Measurements from ENCODE around the gene EP300. TPM values are rescaled to one million over a fixed set of nuclear protein-coding genes. Genes with fewer than 3 reads are reported as not detected.
"Not testable (repeated sequence)": the region's sequence is repeated elsewhere in the genome, so short reads cannot be mapped to it uniquely, and the experiment has no call there.

EP300 gene
- total RNA-seq, 2 donors from 2014 or later = 168 to 174 TPM

DNA sequence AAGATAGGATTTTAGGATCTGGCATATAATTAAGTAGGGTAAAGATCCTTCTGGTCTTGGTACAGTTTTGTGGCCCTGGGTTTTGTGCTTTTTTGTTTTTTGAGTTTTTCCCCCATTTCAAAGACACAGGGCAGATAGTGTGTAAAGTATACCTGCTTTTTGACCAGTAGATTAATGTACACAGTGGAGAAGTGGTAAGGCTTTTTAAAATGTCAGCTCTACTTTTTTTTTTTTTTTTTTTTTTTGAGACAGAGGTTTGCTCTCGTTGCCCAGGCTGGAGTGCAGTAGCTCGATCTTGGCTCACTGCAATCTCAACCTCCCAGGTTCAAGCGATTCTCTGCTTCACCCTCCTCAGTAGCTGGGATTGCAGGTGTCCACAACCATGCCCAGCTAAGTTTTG is 4.0 kb downstream of the EP300 start:
- Mint-ChIP-seq H3K27ac (peak overlapping the region; percentile 74), H3K4me3 (peak overlapping the region; percentile 77), H3K36me3 (ENCODE audit: low read depth) (peaks cover 7% of the 10 kb centered on the region), H3K4me1 (peaks cover 52% of the 10 kb centered on the region), H3K27me3 (no peaks in the 10 kb centered on the region)
- no peaks in the 10 kb centered on the region for H3K9me3 ChIP-seq (ENCODE audit: control insufficient read depth, low read length, poor library complexity, severe bottlenecking)
- ATAC-seq (no peak), DNase-seq (no peak)

GRCh38 chr22:41096841-41097240 is 4.4 kb downstream of the EP300 start:
- Mint-ChIP-seq H3K4me1 (peaks cover 52% of the 10 kb centered on the region), H3K4me3 (peak overlapping the region; percentile 77), H3K27me3 (no peaks in the 10 kb centered on the region), H3K36me3 (ENCODE audit: low read depth) (peaks cover 4% of the 10 kb centered on the region), H3K27ac (peak overlapping the region; percentile 74)
- no peak for ATAC-seq
- DNase-seq = no peak
- no peaks in the 10 kb centered on the region for H3K9me3 ChIP-seq (ENCODE audit: control insufficient read depth, low read length, poor library complexity, severe bottlenecking)

- DNase-seq (no peak), ATAC-seq (no peak)
- no peaks in the 10 kb centered on the region for H3K27me3 Mint-ChIP-seq
- H3K4me3 Mint-ChIP-seq = peak overlapping the region; percentile 36
- H3K27ac Mint-ChIP-seq = peak overlapping the region; percentile 68
- no peaks in the 10 kb centered on the region for H3K9me3 ChIP-seq (ENCODE audit: control insufficient read depth, low read length, poor library complexity, severe bottlenecking)
- H3K4me1 Mint-ChIP-seq = peaks cover 56% of the 10 kb centered on the region
- peaks cover 13% of the 10 kb centered on the region for H3K36me3 Mint-ChIP-seq (ENCODE audit: low read depth)
Observed at GRCh38 chr22:41099036-41099435, 6.6 kb downstream of the EP300 start.

- no peaks in the 10 kb centered on the region for H3K27me3 Mint-ChIP-seq
- H3K4me1 Mint-ChIP-seq = peaks cover 38% of the 10 kb centered on the region
- H3K27ac Mint-ChIP-seq = peak overlapping the region; percentile 86
- peaks cover 14% of the 10 kb centered on the region for H3K36me3 Mint-ChIP-seq (ENCODE audit: low read depth)
- peak; percentile 40 for ATAC-seq
- no peak for DNase-seq
- peak overlapping the region; percentile 74 for H3K4me3 Mint-ChIP-seq
- H3K9me3 ChIP-seq (ENCODE audit: control insufficient read depth, low read length, poor library complexity, severe bottlenecking) = no peaks in the 10 kb centered on the region
Observed at GRCh38 chr22:41106122-41106968, 14.0 kb downstream of the EP300 start.

DNA sequence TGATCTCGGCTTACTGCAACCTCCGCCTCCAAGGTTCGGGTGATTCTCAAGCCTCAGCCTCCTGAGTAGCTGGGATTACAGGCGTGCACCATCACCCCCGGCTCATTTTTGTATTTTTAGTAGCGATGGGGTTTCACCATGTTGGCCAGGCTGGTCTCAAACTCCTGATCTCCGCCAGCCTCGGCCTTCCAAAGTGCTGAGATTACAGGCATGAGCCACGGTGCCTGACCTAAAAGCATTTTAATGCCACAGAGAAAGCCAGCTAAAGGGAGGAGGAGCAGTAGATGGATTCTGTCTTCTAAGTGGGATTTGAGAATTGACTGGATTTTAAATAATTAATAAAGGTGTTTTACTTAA is 14.6 kb downstream of the EP300 start:
- DNase-seq; H3K4me3 Mint-ChIP-seq; ATAC-seq; H3K27me3 Mint-ChIP-seq; H3K9me3 ChIP-seq (ENCODE audit: control insufficient read depth, low read length, poor library complexity, severe bottlenecking): not testable (repeated sequence)
- H3K4me1 Mint-ChIP-seq = peaks cover 37% of the 10 kb centered on the region
- H3K27ac Mint-ChIP-seq = peak overlapping the region; percentile 86
- peaks cover 16% of the 10 kb centered on the region for H3K36me3 Mint-ChIP-seq (ENCODE audit: low read depth)

GRCh38 chr22:41110968-41111367 is 18.6 kb downstream of the EP300 start:
- H3K4me3 Mint-ChIP-seq = no peak overlapping the region
- H3K4me1 Mint-ChIP-seq = peaks cover 39% of the 10 kb centered on the region
- peaks cover 8% of the 10 kb centered on the region for H3K36me3 Mint-ChIP-seq (ENCODE audit: low read depth)
- H3K9me3 ChIP-seq (ENCODE audit: control insufficient read depth, low read length, poor library complexity, severe bottlenecking) = no peaks in the 10 kb centered on the region
- H3K27ac Mint-ChIP-seq = no peak overlapping the region
- ATAC-seq (no peak), DNase-seq (no peak)
- H3K27me3 Mint-ChIP-seq = no peaks in the 10 kb centered on the region

- Mint-ChIP-seq H3K27ac (no peak overlapping the region), H3K27me3 (no peaks in the 10 kb centered on the region), H3K4me1 (peaks cover 36% of the 10 kb centered on the region), H3K4me3 (no peak overlapping the region), H3K36me3 (ENCODE audit: low read depth) (peaks cover 8% of the 10 kb centered on the region)
- H3K9me3 ChIP-seq (ENCODE audit: control insufficient read depth, low read length, poor library complexity, severe bottlenecking) = no peaks in the 10 kb centered on the region
- ATAC-seq (no peak), DNase-seq (no peak)
Observed at GRCh38 chr22:41116342-41116741, 23.9 kb downstream of the EP300 start.

DNA sequence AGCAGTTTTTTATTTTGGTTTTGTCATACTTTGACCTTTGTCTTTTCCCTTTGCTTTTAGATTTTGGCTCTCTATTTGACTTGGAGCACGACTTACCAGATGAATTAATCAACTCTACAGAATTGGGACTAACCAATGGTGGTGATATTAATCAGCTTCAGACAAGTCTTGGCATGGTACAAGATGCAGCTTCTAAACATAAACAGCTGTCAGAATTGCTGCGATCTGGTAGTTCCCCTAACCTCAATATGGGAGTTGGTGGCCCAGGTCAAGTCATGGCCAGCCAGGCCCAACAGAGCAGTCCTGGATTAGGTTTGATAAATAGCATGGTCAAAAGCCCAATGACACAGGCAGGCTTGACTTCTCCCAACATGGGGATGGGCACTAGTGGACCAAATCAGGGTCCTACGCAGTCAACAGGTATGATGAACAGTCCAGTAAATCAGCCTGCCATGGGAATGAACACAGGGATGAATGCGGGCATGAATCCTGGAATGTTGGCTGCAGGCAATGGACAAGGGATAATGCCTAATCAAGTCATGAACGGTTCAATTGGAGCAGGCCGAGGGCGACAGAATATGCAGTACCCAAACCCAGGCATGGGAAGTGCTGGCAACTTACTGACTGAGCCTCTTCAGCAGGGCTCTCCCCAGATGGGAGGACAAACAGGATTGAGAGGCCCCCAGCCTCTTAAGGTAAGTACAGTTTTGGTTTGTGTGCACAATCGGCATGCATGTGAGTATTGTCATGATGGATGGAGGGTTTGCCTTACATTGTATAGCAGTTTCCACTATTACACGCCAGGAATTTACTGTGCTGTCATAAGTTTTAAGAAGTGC is 25.0 kb downstream of the EP300 start:
- no peaks in the 10 kb centered on the region for H3K9me3 ChIP-seq (ENCODE audit: control insufficient read depth, low read length, poor library complexity, severe bottlenecking)
- H3K27ac Mint-ChIP-seq = no peak overlapping the region
- no peak overlapping the region for H3K4me3 Mint-ChIP-seq
- peaks cover 7% of the 10 kb centered on the region for H3K36me3 Mint-ChIP-seq (ENCODE audit: low read depth)
- no peaks in the 10 kb centered on the region for H3K27me3 Mint-ChIP-seq
- DNase-seq (no peak), ATAC-seq (no peak)
- H3K4me1 Mint-ChIP-seq = peaks cover 35% of the 10 kb centered on the region

GRCh38 chr22:41123151-41123550 is 30.8 kb downstream of the EP300 start:
- Mint-ChIP-seq H3K4me3 (no peak overlapping the region), H3K4me1 (peaks cover 27% of the 10 kb centered on the region), H3K27ac (peak overlapping the region; percentile 14), H3K27me3 (no peaks in the 10 kb centered on the region), H3K36me3 (ENCODE audit: low read depth) (peaks cover 4% of the 10 kb centered on the region)
- H3K9me3 ChIP-seq (ENCODE audit: control insufficient read depth, low read length, poor library complexity, severe bottlenecking) = no peaks in the 10 kb centered on the region
- DNase-seq = no peak
- ATAC-seq = no peak

DNA sequence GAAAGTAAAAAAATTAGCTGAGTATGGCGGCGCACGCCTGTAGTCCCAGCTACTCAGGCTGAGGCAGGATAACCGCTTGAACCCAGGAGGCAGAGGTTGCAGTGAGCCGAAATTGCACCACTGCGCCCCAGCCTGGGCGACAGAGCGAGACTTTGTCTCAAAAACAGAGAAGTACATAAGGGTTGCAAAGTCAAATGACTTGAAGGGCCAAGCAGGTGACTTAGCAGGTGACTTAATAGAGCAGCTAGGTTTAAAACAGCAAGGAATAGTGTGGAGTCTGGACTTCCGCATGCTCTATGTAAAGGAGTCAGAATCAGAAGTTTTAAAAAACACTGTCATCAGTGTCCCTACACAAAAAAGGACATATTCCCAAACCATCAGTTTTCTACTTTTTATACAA is 31.7 kb downstream of the EP300 start:
- DNase-seq (no peak), ATAC-seq (no peak)
- Mint-ChIP-seq H3K4me1 (peaks cover 25% of the 10 kb centered on the region), H3K27ac (peak overlapping the region; percentile 63), H3K27me3 (no peaks in the 10 kb centered on the region), H3K36me3 (ENCODE audit: low read depth) (peaks cover 4% of the 10 kb centered on the region), H3K4me3 (no peak overlapping the region)
- H3K9me3 ChIP-seq (ENCODE audit: control insufficient read depth, low read length, poor library complexity, severe bottlenecking) = no peaks in the 10 kb centered on the region

DNA sequence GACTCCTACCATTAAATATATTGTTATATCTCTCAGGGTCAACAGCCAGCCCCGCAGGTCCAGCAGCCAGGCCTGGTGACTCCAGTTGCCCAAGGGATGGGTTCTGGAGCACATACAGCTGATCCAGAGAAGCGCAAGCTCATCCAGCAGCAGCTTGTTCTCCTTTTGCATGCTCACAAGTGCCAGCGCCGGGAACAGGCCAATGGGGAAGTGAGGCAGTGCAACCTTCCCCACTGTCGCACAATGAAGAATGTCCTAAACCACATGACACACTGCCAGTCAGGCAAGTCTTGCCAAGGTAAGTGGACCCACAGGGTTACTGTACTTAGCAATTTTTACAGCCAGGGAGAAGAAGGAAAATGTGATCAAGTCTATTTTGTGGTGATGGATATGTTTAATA is 35.1 kb downstream of the EP300 start:
- no peak overlapping the region for H3K4me3 Mint-ChIP-seq
- H3K27ac Mint-ChIP-seq = peak overlapping the region; percentile 83
- ATAC-seq = no peak
- no peaks in the 10 kb centered on the region for H3K9me3 ChIP-seq (ENCODE audit: control insufficient read depth, low read length, poor library complexity, severe bottlenecking)
- H3K4me1 Mint-ChIP-seq = peaks cover 15% of the 10 kb centered on the region
- no peaks in the 10 kb centered on the region for H3K27me3 Mint-ChIP-seq
- DNase-seq = no peak
- H3K36me3 Mint-ChIP-seq (ENCODE audit: low read depth) = peaks cover 2% of the 10 kb centered on the region

DNA sequence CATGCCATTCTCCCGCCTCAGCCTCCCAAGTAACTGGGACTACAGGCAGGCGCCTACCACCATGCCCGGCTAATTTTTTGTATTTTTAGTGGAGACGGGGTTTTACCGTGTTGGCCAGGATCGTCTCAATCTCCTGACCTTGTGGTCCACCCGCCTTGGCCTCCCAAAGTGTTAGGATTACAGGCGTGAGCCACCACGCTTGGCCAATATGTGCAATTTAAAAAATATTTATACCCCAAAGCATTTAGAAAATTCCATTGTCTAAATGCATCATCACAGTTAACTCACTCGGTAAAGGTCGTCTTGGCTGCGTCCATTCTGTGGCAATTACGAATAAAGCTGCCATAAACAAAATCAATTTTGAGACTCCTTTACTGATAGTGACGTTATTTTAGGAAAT is 36.2 kb downstream of the EP300 start:
- DNase-seq (no peak), ATAC-seq (no peak)
- no peaks in the 10 kb centered on the region for H3K9me3 ChIP-seq (ENCODE audit: control insufficient read depth, low read length, poor library complexity, severe bottlenecking)
- Mint-ChIP-seq H3K27me3 (no peaks in the 10 kb centered on the region), H3K36me3 (ENCODE audit: low read depth) (peaks cover 2% of the 10 kb centered on the region), H3K4me3 (no peak overlapping the region), H3K4me1 (peaks cover 6% of the 10 kb centered on the region), H3K27ac (no peak overlapping the region)

GRCh38 chr22:41132550-41132949 is 40.2 kb downstream of the EP300 start:
- no peak for DNase-seq
- Mint-ChIP-seq H3K27me3 (no peaks in the 10 kb centered on the region), H3K4me1 (peaks cover 9% of the 10 kb centered on the region), H3K36me3 (ENCODE audit: low read depth) (peaks cover 5% of the 10 kb centered on the region), H3K27ac (no peak overlapping the region), H3K4me3 (no peak overlapping the region)
- no peak for ATAC-seq
- H3K9me3 ChIP-seq (ENCODE audit: control insufficient read depth, low read length, poor library complexity, severe bottlenecking) = no peaks in the 10 kb centered on the region

Measured in T-helper 17 cell (primary cell).